Stimulated activated naive CD8-positive, alpha-beta T cell treated with anti-CD3 and anti-CD28 coated beads, Interleukin-15, Interleukin-2, amounts not matched to agents 100 ng/mL and 50 ng/mL, for 24 hours (primary cell): ENCODE data around the gene MOCS3.
"Not testable (repeated sequence)": the region's sequence is repeated elsewhere in the genome, so short reads cannot be mapped to it uniquely, and the experiment has no call there.

ENCODE experiments used
- H3K27ac Mint-ChIP-seq: one replicate; pipeline ENCODE4 v1.8.0; 2021; ENCODE audit warnings: mild to moderate bottlenecking, mixed read lengths
- H3K27me3 Mint-ChIP-seq: one replicate; pipeline ENCODE4 v1.8.0; 2021; ENCODE audit warnings: mixed read lengths
- H3K36me3 Mint-ChIP-seq: one replicate; pipeline ENCODE4 v1.8.0; 2021; ENCODE audit warnings: low read depth, mixed read lengths
- H3K4me1 Mint-ChIP-seq: one replicate; pipeline ENCODE4 v1.8.0; 2021; ENCODE audit warnings: low read depth, mixed read lengths
- H3K4me3 Mint-ChIP-seq: one replicate; pipeline ENCODE4 v1.8.0; 2021; ENCODE audit warnings: mild to moderate bottlenecking, mixed read lengths
- H3K9me3 Mint-ChIP-seq: one replicate; pipeline ENCODE4 v1.8.0; 2021; ENCODE audit warnings: mixed read lengths

Gene MOCS3

GRCh38 chr20:50957798-50958614 lies 612 bp upstream of the MOCS3 start, which contains the start of gene DPM1:
DPM1 (minus strand) TSS chr20:50958532; CDS start chr20:50958523, 9 bp downstream.
- Mint-ChIP-seq H3K36me3 (peaks cover 64% of the 10 kb centered on the region), H3K4me1 (peaks cover 53% of the 10 kb centered on the region), H3K27me3 (no peaks in the 10 kb centered on the region)

GRCh38 chr20:50959543-50960126 lies 1.0 kb downstream of the MOCS3 start:
- Mint-ChIP-seq H3K27ac (peak overlapping the region; percentile 99), H3K4me3 (peak overlapping the region; percentile 95), H3K9me3 (no peaks in the 10 kb centered on the region), H3K36me3 (peaks cover 48% of the 10 kb centered on the region), H3K27me3 (no peaks in the 10 kb centered on the region), H3K4me1 (peaks cover 51% of the 10 kb centered on the region)

More at GRCh38 chr20:50957798-50958614, 612 bp upstream of the MOCS3 start, which contains the start of gene DPM1:
- Mint-ChIP-seq H3K4me3 (peak within 1 kb of the TSS; percentile 95), H3K27ac (peak within 1 kb of the TSS; percentile 99), H3K9me3 (no peaks in the 10 kb centered on the region)

GRCh38 chr20:50967586-50967985 lies 9.0 kb downstream of the MOCS3 start:
- Mint-ChIP-seq H3K36me3 (peaks cover 2% of the 10 kb centered on the region), H3K4me3 (no peak overlapping the region), H3K27ac (no peak overlapping the region), H3K4me1 (no peaks in the 10 kb centered on the region), H3K27me3 (no peaks in the 10 kb centered on the region), H3K9me3 (no peaks in the 10 kb centered on the region)

- H3K36me3 Mint-ChIP-seq = no peaks in the 10 kb centered on the region
- no peak overlapping the region for H3K4me3 Mint-ChIP-seq
- H3K27me3 Mint-ChIP-seq = no peaks in the 10 kb centered on the region
- H3K9me3 Mint-ChIP-seq = no peaks in the 10 kb centered on the region
- no peaks in the 10 kb centered on the region for H3K4me1 Mint-ChIP-seq
- H3K27ac Mint-ChIP-seq = no peak overlapping the region
These were observed 9.7 kb downstream of the MOCS3 start for GRCh38 chr20:50968289-50968688.

GRCh38 chr20:50969435-50969834 lies 10.8 kb downstream of the MOCS3 start:
- H3K27me3 Mint-ChIP-seq = no peaks in the 10 kb centered on the region
- no peaks in the 10 kb centered on the region for H3K36me3 Mint-ChIP-seq
- H3K4me3 Mint-ChIP-seq = no peak overlapping the region
- no peaks in the 10 kb centered on the region for H3K4me1 Mint-ChIP-seq
- no peaks in the 10 kb centered on the region for H3K9me3 Mint-ChIP-seq
- no peak overlapping the region for H3K27ac Mint-ChIP-seq

GRCh38 chr20:50969912-50970311 lies 11.3 kb downstream of the MOCS3 start:
- Mint-ChIP-seq H3K36me3 (no peaks in the 10 kb centered on the region), H3K4me1 (no peaks in the 10 kb centered on the region), H3K9me3 (no peaks in the 10 kb centered on the region), H3K27ac (no peak overlapping the region), H3K27me3 (peaks cover 4% of the 10 kb centered on the region), H3K4me3 (no peak overlapping the region)

- H3K27me3 Mint-ChIP-seq = peaks cover 13% of the 10 kb centered on the region
These were observed 17.2 kb downstream of the MOCS3 start for GRCh38 chr20:50975701-50976330.

GRCh38 chr20:50977066-50978021 lies 18.7 kb downstream of the MOCS3 start:
- Mint-ChIP-seq H3K27me3 (peaks cover 17% of the 10 kb centered on the region), H3K36me3 (no peaks in the 10 kb centered on the region), H3K4me1 (peaks cover 37% of the 10 kb centered on the region), H3K27ac (no peak overlapping the region), H3K9me3 (no peaks in the 10 kb centered on the region), H3K4me3 (no peak overlapping the region)

More at GRCh38 chr20:50975701-50976330, 17.2 kb downstream of the MOCS3 start:
- Mint-ChIP-seq H3K36me3 (no peaks in the 10 kb centered on the region), H3K27ac (no peak overlapping the region), H3K9me3 (no peaks in the 10 kb centered on the region), H3K4me3 (no peak overlapping the region), H3K4me1 (peaks cover 27% of the 10 kb centered on the region)

- Mint-ChIP-seq H3K27me3 (peaks cover 29% of the 10 kb centered on the region), H3K27ac (peak overlapping the region; percentile 95), H3K4me1 (peaks cover 40% of the 10 kb centered on the region)
- not testable (repeated sequence) for H3K36me3 Mint-ChIP-seq, H3K4me3 Mint-ChIP-seq, H3K9me3 Mint-ChIP-seq
These were observed 19.9 kb downstream of the MOCS3 start for GRCh38 chr20:50978533-50978932.

GRCh38 chr20:50980071-50980681 lies 21.6 kb downstream of the MOCS3 start:
- peaks cover 40% of the 10 kb centered on the region for H3K4me1 Mint-ChIP-seq
- peaks cover 31% of the 10 kb centered on the region for H3K27me3 Mint-ChIP-seq
- H3K4me3 Mint-ChIP-seq = peak overlapping the region; percentile 54
- peak overlapping the region; percentile 95 for H3K27ac Mint-ChIP-seq
- H3K36me3 Mint-ChIP-seq = no peaks in the 10 kb centered on the region
- H3K9me3 Mint-ChIP-seq = no peaks in the 10 kb centered on the region

GRCh38 chr20:50980851-50981713 lies 22.5 kb downstream of the MOCS3 start:
- H3K36me3 Mint-ChIP-seq = no peaks in the 10 kb centered on the region
- H3K4me1 Mint-ChIP-seq = peaks cover 40% of the 10 kb centered on the region
- H3K4me3 Mint-ChIP-seq = peak overlapping the region; percentile 62
- H3K27ac Mint-ChIP-seq = peak overlapping the region; percentile 95
- H3K27me3 Mint-ChIP-seq = peaks cover 33% of the 10 kb centered on the region
- H3K9me3 Mint-ChIP-seq = no peaks in the 10 kb centered on the region

- peaks cover 39% of the 10 kb centered on the region for H3K27me3 Mint-ChIP-seq
- no peak overlapping the region for H3K4me3 Mint-ChIP-seq
- H3K36me3 Mint-ChIP-seq = no peaks in the 10 kb centered on the region
- H3K27ac Mint-ChIP-seq = peak overlapping the region; percentile 95
- peaks cover 40% of the 10 kb centered on the region for H3K4me1 Mint-ChIP-seq
- H3K9me3 Mint-ChIP-seq = no peaks in the 10 kb centered on the region
These were observed 23.1 kb downstream of the MOCS3 start for GRCh38 chr20:50981714-50982048.

GRCh38 chr20:50982363-50982762 lies 23.7 kb downstream of the MOCS3 start:
- Mint-ChIP-seq H3K4me1 (peaks cover 40% of the 10 kb centered on the region), H3K9me3 (no peaks in the 10 kb centered on the region), H3K4me3 (no peak overlapping the region), H3K36me3 (no peaks in the 10 kb centered on the region), H3K27ac (peak overlapping the region; percentile 67), H3K27me3 (peaks cover 43% of the 10 kb centered on the region)
